Endothelial cell of umbilical vein (primary cell): Measurements from ENCODE around the gene MPDU1. TPM values are rescaled to one million over a fixed set of nuclear protein-coding genes. Genes with fewer than 3 reads are reported as not detected.

ENCODE experiments used
- BruUV-seq: library from RNA; stranded (reverse); fragments of 400-500 nt; replicated peaks from 2 replicates; lab custom pipeline; 2021; lab: Mats Ljungman, UMichigan
- CTCF ChIA-PET: fragments of 300-600, 350-600 bp; sonication (Branson Sonifier 250); formaldehyde crosslinking; loops from one replicate; lab custom pipeline; 2021; ENCODE audit warnings: antibody characterized with exemption, inconsistent platforms; lab: Charles Lee
- POLR2A ChIA-PET: fragments of 300-600, 350-600 bp; sonication (Branson Sonifier 250); formaldehyde crosslinking; loops from one replicate; lab custom pipeline; 2021; ENCODE audit warnings: antibody characterized with exemption, inconsistent platforms; lab: Charles Lee
- DNase-seq: peaks from one replicate; pipeline ENCODE4 v3.0.0-alpha.2; 2011; ENCODE audit warnings: low read depth, low spot score
- FAIRE-seq: peaks from 2 replicates; lab custom pipeline; 2011; peaks lifted over from hg19 to GRCh38; lab: Jason Lieb, UNC
- H2AFZ ChIP-seq: 2 replicates; pipeline ENCODE4 v1.6.0; 2012; ENCODE audit warnings: low read depth, low read length, control low read depth, inconsistent platforms
- H3K27ac ChIP-seq: 2 replicates; pipeline ENCODE4 v1.5.1; 2011; ENCODE audit warnings: low read depth, mild to moderate bottlenecking, control low read depth, low read length, moderate library complexity; ENCODE audit not compliant: insufficient read depth
- H3K27me3 ChIP-seq, 2 experiments: 2 replicates each; pipeline versions ENCODE4 v1.6.0 to v1.6.1; 2011; ENCODE audit warnings: low read length in 2 of 2, mixed read lengths in 1 of 2; ENCODE audit not compliant: control insufficient read depth in 2 of 2, insufficient read depth in 2 of 2
- H3K36me3 ChIP-seq, 2 experiments: 2 replicates in 1 of 2; 3 replicates in 1 of 2; pipeline ENCODE4 v1.5.1; 2011; ENCODE audit warnings: low read length in 2 of 2, mild to moderate bottlenecking in 1 of 2, moderate library complexity in 1 of 2; ENCODE audit not compliant: control insufficient read depth in 2 of 2, insufficient read depth in 2 of 2; ENCODE audit errors: extremely low read depth in 1 of 2
- H3K4me1 ChIP-seq: 3 replicates; pipeline ENCODE4 v1.5.1; 2011; ENCODE audit warnings: mild to moderate bottlenecking, low read length; ENCODE audit not compliant: control insufficient read depth, insufficient read depth; ENCODE audit errors: extremely low read depth
- H3K4me2 ChIP-seq: 2 replicates; pipeline ENCODE4 v1.6.1; 2011; ENCODE audit warnings: low read length, control low read depth, mixed read lengths; ENCODE audit not compliant: insufficient read depth
- H3K4me3 ChIP-seq, 3 experiments: fragments of 200-600 bp in 1 of 3; sonication (generic), shearing (Covaris generic) in 1 of 3; replicated peaks in 1 of 3; 2 replicates each; pipeline ENCODE4 v1.5.1; 2011 to 2016; ENCODE audit warnings: control low read depth in 3 of 3, low read length in 3 of 3, mild to moderate bottlenecking in 2 of 3, inconsistent platforms in 1 of 3, low read depth in 1 of 3, moderate library complexity in 1 of 3; ENCODE audit not compliant: insufficient read depth in 1 of 3
- H3K79me2 ChIP-seq: 2 replicates; pipeline ENCODE4 v1.6.0; 2012; ENCODE audit warnings: low read length, inconsistent platforms; ENCODE audit not compliant: control insufficient read depth, insufficient read depth
- H3K9ac ChIP-seq: replicated peaks from 2 replicates; pipeline ENCODE3; 2011; ENCODE audit warnings: low read length, control low read depth; ENCODE audit not compliant: insufficient read depth; ENCODE audit errors: extremely low read depth
- H3K9me1 ChIP-seq: replicated peaks from 3 replicates; pipeline ENCODE4 v1.6.0; 2011; ENCODE audit warnings: mild to moderate bottlenecking, low read length; ENCODE audit not compliant: control insufficient read depth, insufficient read depth; ENCODE audit errors: extremely low read depth
- H3K9me3 ChIP-seq: replicated peaks from 2 replicates; pipeline ENCODE4 v1.5.1; 2012; ENCODE audit warnings: low read length, inconsistent platforms; ENCODE audit not compliant: control insufficient read depth, insufficient read depth
- H4K20me1 ChIP-seq: replicated peaks from 2 replicates; pipeline ENCODE3; 2011; ENCODE audit warnings: mild to moderate bottlenecking, low read length; ENCODE audit not compliant: control insufficient read depth, insufficient read depth; ENCODE audit errors: extremely low read depth
- CTCF ChIP-seq, 2 donors: IDR thresholded peaks; 1 replicate in 1 of 2; 2 replicates in 1 of 2; pipeline ENCODE4 v1.5.1; 2011; ENCODE audit warnings: low read length in 2 of 2, mild to moderate bottlenecking in 2 of 2, moderate library complexity in 2 of 2, control low read depth in 1 of 2, inconsistent platforms in 1 of 2, low read depth in 1 of 2; ENCODE audit not compliant: insufficient read depth in 1 of 2; ENCODE audit errors: extremely low read depth in 1 of 2
- EZH2 ChIP-seq: IDR thresholded peaks from 2 replicates; pipeline ENCODE4 v1.6.1; 2012; ENCODE audit warnings: borderline replicate concordance, low read depth, mild to moderate bottlenecking, moderate library complexity, low read length, inconsistent platforms; ENCODE audit not compliant: severe bottlenecking
- FOS ChIP-seq: IDR thresholded peaks from 2 replicates; pipeline ENCODE4 v1.6.1; 2011; ENCODE audit warnings: mild to moderate bottlenecking, low read length, moderate library complexity, borderline replicate concordance; ENCODE audit not compliant: insufficient read depth
- GATA2 ChIP-seq: IDR thresholded peaks from 2 replicates; pipeline ENCODE4 v1.7.0; 2011; ENCODE audit warnings: low read depth, mild to moderate bottlenecking, moderate library complexity, mixed read lengths, low read length; ENCODE audit not compliant: insufficient read length, insufficient read depth
- JUN ChIP-seq: IDR thresholded peaks from 2 replicates; pipeline ENCODE4 v1.6.1; 2011; ENCODE audit warnings: borderline replicate concordance, low read depth; ENCODE audit not compliant: insufficient read length, insufficient read depth
- MAX ChIP-seq: IDR thresholded peaks from 2 replicates; pipeline ENCODE4 v1.6.1; 2011; ENCODE audit not compliant: insufficient read depth, insufficient read length
- MYC ChIP-seq: IDR thresholded peaks from one replicate; pipeline ENCODE4 v1.6.1; 2011; ENCODE audit warnings: mild to moderate bottlenecking, low read depth, low read length
- POLR2A ChIP-seq: IDR thresholded peaks from 2 replicates; pipeline ENCODE4 v1.6.1; 2012; ENCODE audit warnings: low read depth, mild to moderate bottlenecking, control low read depth, low read length
- POLR2AphosphoS5 ChIP-seq: IDR thresholded peaks from 2 replicates; pipeline ENCODE4 v1.6.1; 2012; ENCODE audit warnings: low read depth, mild to moderate bottlenecking, control low read depth, low read length, moderate library complexity; ENCODE audit not compliant: insufficient read depth
- dilution Hi-C: fragments of 300-500 bp; cut with MboI; formaldehyde crosslinking; loops from one replicate; pipeline ENCODE4 v1.15.0; 2019; ENCODE audit warnings: low sequenced_read_pairs; ENCODE audit not compliant: extremely low pct_ligation_motif_present
- intact Hi-C: fragments of 100-400 bp; cut with micrococcal nuclease; formaldehyde crosslinking; loops from one replicate; pipeline ENCODE4 v1.10.0; 2022
- polyA plus RNA-seq, 4 experiments: library from polyadenylated mRNA; depleted of rRNA in 3 of 4; stranded (reverse) in 3 of 4; unstranded in 1 of 4; fragments of >200 nt; gene quantifications; 2 replicates each; pipeline versions ENCODE4 v1.2.1 to v1.2.3, GENCODE V29; 2011 to 2012; ENCODE audit warnings: missing spikeins in 1 of 4
- total RNA-seq: library from RNA; stranded (reverse); gene quantifications from 2 replicates; pipeline ENCODE4 v1.2.3, GENCODE V29; 2021

MPDU1 gene
- total and polyA plus RNA-seq, 2 donors (not counting 3 experiments of a cell fraction or from before 2014, with no cell fraction given): 78.0 to 368 TPM

- Histone ChIP-seq H3K79me2 (no peaks in the 10 kb centered on the region), H3K9me3 (no peaks in the 10 kb centered on the region), H3K4me2 (no peak overlapping the region), H4K20me1 (no peaks in the 10 kb centered on the region), H3K27me3 (no peaks in the 10 kb centered on the region), H2AFZ (no peak overlapping the region), H3K36me3 (peaks cover 0 to 2% of the 10 kb centered on the region in 2 experiments), H3K4me3 (no peak overlapping the region), H3K27ac (no peak overlapping the region), H3K9me1 (no peaks in the 10 kb centered on the region), H3K9ac (no peak overlapping the region), H3K4me1 (no peaks in the 10 kb centered on the region)
- intact Hi-C loops: no loop called here
- no peak for TF ChIP-seq GATA2
- TF ChIP-seq POLR2AphosphoS5: no peak
- TF ChIP-seq MYC: no peak
- no peak for TF ChIP-seq JUN
- no peak for TF ChIP-seq CTCF (IDR thresholded peaks at IDR 0.05; ENCODE audit: extremely low read depth in 1 of 2, insufficient read depth in 1 of 2, low read depth in 1 of 2, low read length in 2 of 2)
- no peak for TF ChIP-seq MAX
- no peak for TF ChIP-seq POLR2A
- TF ChIP-seq FOS: no peak
- no peak for TF ChIP-seq EZH2
- FAIRE-seq (peak; percentile 60), DNase-seq (no peak)
- CTCF ChIA-PET: interaction anchor here (1.4 kb wide), 1 partner anchor 61 kb away, joined by 3 read pairs; the partner anchor contains the start of gene TP53
- POLR2A ChIA-PET: interaction anchor here (1.8 kb wide), 1 partner anchor 12 kb away, joined by 8 read pairs; the partner anchor contains the start of gene FXR2
- BruUV-seq: TSS peak; percentile 67
- dilution Hi-C loops: no loop called here
These were observed 42.7 kb downstream of the MPDU1 start for GRCh38 chr17:7626307-7626706.
